B cell (primary cell): ENCODE results near the gene LYPD5. TPM values are rescaled to one million over a fixed set of nuclear protein-coding genes. Genes with fewer than 3 reads are reported as not detected.

Experiments
- ATAC-seq: fragments of 200-7000 bp; cut with Tn5 transposase; one replicate; pipeline ENCODE4 v1.10.0; 2021; ENCODE audit warnings: low read depth, mild to moderate bottlenecking, moderate number of reproducible peaks, moderate library complexity
- CTCF ChIA-PET: fragments of 350-600 bp; sonication (Branson Sonifier 250); formaldehyde crosslinking; loops from one replicate; lab custom pipeline; 2021; ENCODE audit warnings: antibody characterized with exemption, inconsistent platforms; lab: Charles Lee
- POLR2A ChIA-PET: fragments of 350-600 bp; sonication (Branson Sonifier 250); formaldehyde crosslinking; loops from one replicate; lab custom pipeline; 2021; ENCODE audit warnings: antibody characterized with exemption; lab: Charles Lee
- DNase-seq: peaks from one replicate; pipeline ENCODE4 v3.0.0; 2013
- H2AFZ ChIP-seq: 2 replicates; pipeline ENCODE4 v1.6.1; 2012; ENCODE audit warnings: mild to moderate bottlenecking, low read depth, low read length; ENCODE audit not compliant: insufficient read depth, poor library complexity, severe bottlenecking
- H3K27ac ChIP-seq, 2 donors: 1 replicate in 1 of 2; 2 replicates in 1 of 2; pipeline ENCODE4 v1.5.1; 2012 to 2013; ENCODE audit warnings: low read length in 2 of 2, mild to moderate bottlenecking in 2 of 2, moderate library complexity in 1 of 2
- H3K27me3 ChIP-seq, 4 experiments: fragments of 200-600 bp in 1 of 4; sonication (generic) in 1 of 4; replicated peaks in 1 of 4; 1 replicate in 2 of 4; 2 replicates in 2 of 4; pipeline versions ENCODE4 v1.6.1 to v1.7.0; 2013 to 2016; ENCODE audit warnings: low read length in 3 of 4, mild to moderate bottlenecking in 2 of 4, mixed read lengths in 1 of 4, moderate library complexity in 1 of 4; ENCODE audit not compliant: insufficient read depth in 4 of 4, control insufficient read depth in 3 of 4; ENCODE audit errors: control extremely low read depth in 1 of 4
- H3K36me3 ChIP-seq, 2 experiments: replicated peaks in 1 of 2; 1 replicate in 1 of 2; 2 replicates in 1 of 2; pipeline versions ENCODE4 v1.6.1 to v1.7.1; 2013; ENCODE audit warnings: low read length in 1 of 2; ENCODE audit not compliant: insufficient read depth in 2 of 2, control insufficient read depth in 1 of 2; ENCODE audit errors: control extremely low read depth in 1 of 2, extremely low read depth in 1 of 2
- H3K4me1 ChIP-seq, 2 donors: fragments of 200-600 bp in 1 of 2; sonication (generic) in 1 of 2; 1 replicate in 1 of 2; 2 replicates in 1 of 2; pipeline versions ENCODE4 v1.5.1 to v1.6.1; 2013 to 2017; ENCODE audit warnings: low read length in 2 of 2; ENCODE audit not compliant: control insufficient read depth in 2 of 2, insufficient read depth in 2 of 2
- H3K4me2 ChIP-seq: replicated peaks from 2 replicates; pipeline ENCODE3; 2012; ENCODE audit warnings: mild to moderate bottlenecking, low read depth, low read length; ENCODE audit not compliant: poor library complexity, severe bottlenecking
- H3K4me3 ChIP-seq, 5 experiments: fragments of 200-600 bp in 1 of 5; sonication (generic) in 1 of 5; 1 replicate in 3 of 5; 2 replicates in 2 of 5; pipeline versions ENCODE4 v1.5.1 to v1.7.0; 2011 to 2016; ENCODE audit warnings: low read length in 4 of 5, mild to moderate bottlenecking in 4 of 5, low read depth in 2 of 5, control low read depth in 1 of 5, moderate library complexity in 1 of 5; ENCODE audit not compliant: insufficient read depth in 1 of 5; ENCODE audit errors: control extremely low read depth in 1 of 5, extremely low read depth in 1 of 5
- H3K79me2 ChIP-seq: fragments of 200-600 bp; sonication (generic); one replicate; pipeline ENCODE4 v1.6.0; 2016; ENCODE audit warnings: low read length; ENCODE audit not compliant: control insufficient read depth, insufficient read depth
- H3K9ac ChIP-seq: fragments of 200-600 bp; sonication (generic); 2 replicates; pipeline ENCODE4 v1.6.1; 2017; ENCODE audit warnings: mild to moderate bottlenecking, low read length, moderate library complexity
- H3K9me3 ChIP-seq, 3 donors: one replicate each; pipeline versions ENCODE4 v1.6.1 to v1.7.1; 2013; ENCODE audit warnings: low read length in 2 of 3; ENCODE audit not compliant: control insufficient read depth in 2 of 3, insufficient read depth in 1 of 3; ENCODE audit errors: control extremely low read depth in 1 of 3
- H4K20me1 ChIP-seq: 2 replicates; pipeline ENCODE4 v1.6.0; 2012; ENCODE audit warnings: mild to moderate bottlenecking, low read length; ENCODE audit not compliant: insufficient read depth, control insufficient read depth, poor library complexity, severe bottlenecking
- H3K27ac Mint-ChIP-seq: one replicate; pipeline ENCODE4 v1.8.0; 2021; ENCODE audit warnings: mixed read lengths
- H3K27me3 Mint-ChIP-seq: one replicate; pipeline ENCODE4 v1.8.0; 2021; ENCODE audit warnings: mixed read lengths
- H3K4me1 Mint-ChIP-seq: one replicate; pipeline ENCODE4 v1.8.0; 2021; ENCODE audit warnings: mixed read lengths
- H3K4me3 Mint-ChIP-seq: one replicate; pipeline ENCODE4 v1.8.0; 2021; ENCODE audit warnings: mixed read lengths
- H3K9me3 Mint-ChIP-seq: one replicate; pipeline ENCODE4 v1.8.0; 2022; ENCODE audit warnings: mixed read lengths; ENCODE audit not compliant: insufficient read depth
- EZH2 ChIP-seq: IDR thresholded peaks from 2 replicates; pipeline ENCODE4 v1.6.1; 2012; ENCODE audit warnings: borderline replicate concordance, low read depth, mild to moderate bottlenecking, moderate library complexity, low read length; ENCODE audit not compliant: insufficient read depth, poor library complexity, severe bottlenecking
- WGBS: methylation state at CpG from one replicate; pipeline ENCODE4 v1.1.5; 2013; ENCODE audit warnings: missing lambda C conversion rate; ENCODE audit not compliant: insufficient coverage; 5-methylcytosine and 5-hydroxymethylcytosine counted together
- intact Hi-C: fragments of 100-400 bp; cut with micrococcal nuclease; formaldehyde crosslinking; loops from one replicate; pipeline ENCODE4 v1.10.0; 2022
- polyA plus RNA-seq: library from polyadenylated mRNA; depleted of rRNA; stranded (reverse); fragments of >200 nt; gene quantifications from 2 replicates; pipeline ENCODE4 v1.2.3, GENCODE V29; 2012
- total RNA-seq, 2 donors: library from RNA; stranded (reverse); fragments of 120-200 nt in 1 of 2; gene quantifications; 1 replicate in 1 of 2; 2 replicates in 1 of 2; pipeline versions ENCODE4 v1.2.3 to v1.2.4, GENCODE V29; 2013 to 2022
- TF ChIP-seq, protein P1 (sequence below): fragments of 200-600 bp; IDR thresholded peaks from one replicate; pipeline ENCODE4 v1.8.0; 2022; ENCODE audit warnings: antibody characterized with exemption, mild to moderate bottlenecking

LYPD5 gene
- total and polyA plus RNA-seq, 2 donors (not counting 1 experiment from before 2014, with no cell fraction given): 0.46 TPM; not detected in 1

DNA sequence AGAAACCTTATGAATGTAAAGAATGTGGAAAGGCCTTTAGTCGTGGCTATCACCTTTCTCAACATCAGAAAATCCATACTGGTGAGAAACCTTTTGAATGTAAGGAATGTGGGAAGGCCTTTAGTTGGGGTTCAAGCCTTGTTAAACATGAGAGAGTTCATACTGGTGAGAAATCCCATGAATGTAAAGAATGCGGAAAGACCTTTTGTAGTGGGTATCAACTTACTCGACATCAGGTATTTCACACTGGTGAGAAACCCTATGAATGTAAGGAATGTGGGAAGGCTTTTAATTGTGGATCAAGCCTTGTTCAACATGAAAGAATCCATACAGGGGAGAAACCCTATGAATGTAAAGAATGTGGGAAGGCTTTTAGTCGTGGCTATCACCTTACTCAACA is 45.6 kb upstream of the LYPD5 start:
- CTCF ChIA-PET: no interaction called here
- no peak overlapping the region for H3K4me3 ChIP-seq
- H3K79me2 ChIP-seq: no peaks in the 10 kb centered on the region
- DNase-seq: no peak
- TF ChIP-seq, protein P1, sequence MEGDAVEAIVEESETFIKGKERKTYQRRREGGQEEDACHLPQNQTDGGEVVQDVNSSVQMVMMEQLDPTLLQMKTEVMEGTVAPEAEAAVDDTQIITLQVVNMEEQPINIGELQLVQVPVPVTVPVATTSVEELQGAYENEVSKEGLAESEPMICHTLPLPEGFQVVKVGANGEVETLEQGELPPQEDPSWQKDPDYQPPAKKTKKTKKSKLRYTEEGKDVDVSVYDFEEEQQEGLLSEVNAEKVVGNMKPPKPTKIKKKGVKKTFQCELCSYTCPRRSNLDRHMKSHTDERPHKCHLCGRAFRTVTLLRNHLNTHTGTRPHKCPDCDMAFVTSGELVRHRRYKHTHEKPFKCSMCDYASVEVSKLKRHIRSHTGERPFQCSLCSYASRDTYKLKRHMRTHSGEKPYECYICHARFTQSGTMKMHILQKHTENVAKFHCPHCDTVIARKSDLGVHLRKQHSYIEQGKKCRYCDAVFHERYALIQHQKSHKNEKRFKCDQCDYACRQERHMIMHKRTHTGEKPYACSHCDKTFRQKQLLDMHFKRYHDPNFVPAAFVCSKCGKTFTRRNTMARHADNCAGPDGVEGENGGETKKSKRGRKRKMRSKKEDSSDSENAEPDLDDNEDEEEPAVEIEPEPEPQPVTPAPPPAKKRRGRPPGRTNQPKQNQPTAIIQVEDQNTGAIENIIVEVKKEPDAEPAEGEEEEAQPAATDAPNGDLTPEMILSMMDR: no peak
- TF ChIP-seq EZH2: no peak
- H3K9me3 Mint-ChIP-seq: peaks cover 30% of the 10 kb centered on the region
- intact Hi-C loops: no loop called here
- no peak overlapping the region for H3K27ac Mint-ChIP-seq
- no peak for ATAC-seq
- H2AFZ ChIP-seq: no peak overlapping the region
- H3K27ac ChIP-seq: no peak overlapping the region
- H3K9me3 ChIP-seq: peaks cover 18 to 72% (median 32%) of the 10 kb centered on the region in 3 donors
- H3K9ac ChIP-seq: no peak overlapping the region
- no peaks in the 10 kb centered on the region for H3K27me3 Mint-ChIP-seq
- H3K36me3 ChIP-seq: peaks cover 5 to 12% of the 10 kb centered on the region in 2 experiments
- POLR2A ChIA-PET: no interaction called here
- no peaks in the 10 kb centered on the region for H3K4me1 ChIP-seq
- H3K4me3 Mint-ChIP-seq: no peak overlapping the region
- H3K4me1 Mint-ChIP-seq: no peaks in the 10 kb centered on the region
- WGBS: 100% methylated on average over 1 of the region's 4 CpGs
- no peaks in the 10 kb centered on the region for H3K27me3 ChIP-seq
- no peaks in the 10 kb centered on the region for H4K20me1 ChIP-seq
- no peak overlapping the region for H3K4me2 ChIP-seq

DNA sequence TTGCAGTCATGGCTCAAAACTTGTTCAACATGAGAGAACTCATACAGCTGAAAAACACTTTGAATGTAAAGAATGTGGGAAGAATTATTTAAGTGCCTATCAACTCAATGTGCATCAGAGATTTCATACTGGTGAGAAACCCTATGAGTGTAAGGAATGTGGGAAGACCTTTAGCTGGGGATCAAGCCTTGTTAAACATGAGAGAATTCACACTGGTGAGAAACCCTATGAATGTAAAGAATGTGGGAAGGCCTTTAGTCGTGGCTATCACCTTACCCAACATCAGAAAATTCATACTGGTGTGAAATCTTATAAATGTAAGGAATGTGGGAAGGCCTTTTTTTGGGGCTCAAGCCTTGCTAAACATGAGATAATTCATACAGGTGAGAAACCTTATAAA is 45.0 kb upstream of the LYPD5 start:
- H3K4me2 ChIP-seq: no peak overlapping the region
- H3K27ac Mint-ChIP-seq: no peak overlapping the region
- no peaks in the 10 kb centered on the region for H3K4me1 Mint-ChIP-seq
- no peaks in the 10 kb centered on the region for H3K27me3 ChIP-seq
- peaks cover 9 to 12% of the 10 kb centered on the region in 2 experiments for H3K36me3 ChIP-seq
- ChIA-PET CTCF (no interaction called here), POLR2A (no interaction called here)
- no peak overlapping the region for H2AFZ ChIP-seq
- H4K20me1 ChIP-seq: no peaks in the 10 kb centered on the region
- intact Hi-C loops: no loop called here
- TF ChIP-seq EZH2: no peak
- TF ChIP-seq, protein P1: no peak
- no peak for DNase-seq
- H3K4me3 Mint-ChIP-seq: no peak overlapping the region
- no peak overlapping the region for H3K27ac ChIP-seq
- no peaks in the 10 kb centered on the region for H3K4me1 ChIP-seq
- H3K4me3 ChIP-seq: no peak overlapping the region
- peaks cover 17 to 72% (median 31%) of the 10 kb centered on the region in 3 donors for H3K9me3 ChIP-seq
- WGBS: no CpG with 5 or more reads among the region's 1 CpG
- H3K9me3 Mint-ChIP-seq: peaks cover 24% of the 10 kb centered on the region
- no peaks in the 10 kb centered on the region for H3K27me3 Mint-ChIP-seq
- no peak for ATAC-seq
- no peaks in the 10 kb centered on the region for H3K79me2 ChIP-seq
- no peak overlapping the region for H3K9ac ChIP-seq
